NCI-H526 (cell line): ENCODE results near the gene UBL4A.

ENCODE experiments used
- DNase-seq, 2 experiments: peaks; one replicate each; lab custom pipeline; 2025; lab: John Stamatoyannopoulos, UW

Gene UBL4A

DNA sequence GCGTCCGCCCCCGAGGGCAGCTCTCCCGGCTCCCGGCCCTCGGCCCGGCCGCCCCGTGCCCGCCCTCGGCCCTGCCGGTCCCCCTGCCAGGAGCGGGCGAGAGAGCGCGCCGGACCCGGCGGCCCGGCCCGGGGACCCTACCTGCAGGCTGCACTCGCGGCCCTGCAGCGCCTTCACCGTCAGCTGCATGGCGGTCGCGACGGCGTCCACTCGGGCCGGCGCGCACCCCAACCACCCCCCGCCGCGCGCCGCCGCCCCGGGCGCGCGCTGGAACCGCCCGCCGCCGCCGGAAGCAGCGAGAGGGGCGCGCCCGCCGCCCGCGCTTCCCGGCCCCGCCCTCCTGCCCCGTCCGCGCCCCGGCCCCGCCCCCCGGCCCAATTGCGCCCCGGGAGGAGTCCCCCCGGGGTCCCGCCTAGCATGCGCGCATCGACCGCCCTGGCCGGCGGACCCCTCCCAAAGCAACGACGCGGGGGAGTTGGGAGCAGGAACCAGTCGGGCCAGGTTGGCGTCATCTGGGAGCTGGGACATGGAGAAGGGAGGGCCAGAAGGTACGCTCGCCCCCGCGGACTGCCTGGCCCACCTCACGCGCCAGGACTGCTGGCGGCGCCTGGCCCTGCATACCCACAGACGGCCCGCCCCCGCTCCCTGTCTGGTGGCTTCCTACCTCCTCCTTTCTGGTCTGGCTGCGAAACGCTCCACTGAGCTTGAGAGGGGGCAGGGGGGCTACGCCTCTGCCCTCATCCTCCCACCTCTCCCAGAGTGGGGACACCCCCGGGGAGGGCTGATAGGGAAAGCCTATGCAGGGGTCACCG, at the start of gene UBL4A:
TSS of gene UBL4A (minus strand) at position 220 of the 812 bp plus-strand sequence. CDS start at position 189, 31 bp downstream.
- peak; percentile 77 to 92 for DNase-seq

DNA sequence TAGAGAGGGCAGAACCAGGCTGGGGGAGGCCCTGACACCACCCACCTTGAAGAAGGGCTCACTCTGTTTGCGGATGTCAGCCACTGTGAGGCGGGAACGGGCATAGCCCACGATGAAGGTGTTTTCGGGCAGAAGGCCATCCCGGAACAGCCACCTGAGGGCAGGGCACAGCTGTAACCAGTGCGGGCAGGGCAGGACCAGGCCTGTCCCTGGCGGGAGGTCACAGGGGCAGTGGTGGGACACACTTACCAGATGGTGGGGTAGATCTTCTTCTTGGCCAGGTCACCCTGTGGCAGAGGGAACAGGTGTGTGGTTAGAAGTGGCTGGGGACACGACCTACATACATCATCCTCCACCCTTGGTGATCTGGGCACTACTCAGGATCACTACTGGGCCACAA, 49.5 kb upstream of the UBL4A start:
- no peak for DNase-seq

DNA sequence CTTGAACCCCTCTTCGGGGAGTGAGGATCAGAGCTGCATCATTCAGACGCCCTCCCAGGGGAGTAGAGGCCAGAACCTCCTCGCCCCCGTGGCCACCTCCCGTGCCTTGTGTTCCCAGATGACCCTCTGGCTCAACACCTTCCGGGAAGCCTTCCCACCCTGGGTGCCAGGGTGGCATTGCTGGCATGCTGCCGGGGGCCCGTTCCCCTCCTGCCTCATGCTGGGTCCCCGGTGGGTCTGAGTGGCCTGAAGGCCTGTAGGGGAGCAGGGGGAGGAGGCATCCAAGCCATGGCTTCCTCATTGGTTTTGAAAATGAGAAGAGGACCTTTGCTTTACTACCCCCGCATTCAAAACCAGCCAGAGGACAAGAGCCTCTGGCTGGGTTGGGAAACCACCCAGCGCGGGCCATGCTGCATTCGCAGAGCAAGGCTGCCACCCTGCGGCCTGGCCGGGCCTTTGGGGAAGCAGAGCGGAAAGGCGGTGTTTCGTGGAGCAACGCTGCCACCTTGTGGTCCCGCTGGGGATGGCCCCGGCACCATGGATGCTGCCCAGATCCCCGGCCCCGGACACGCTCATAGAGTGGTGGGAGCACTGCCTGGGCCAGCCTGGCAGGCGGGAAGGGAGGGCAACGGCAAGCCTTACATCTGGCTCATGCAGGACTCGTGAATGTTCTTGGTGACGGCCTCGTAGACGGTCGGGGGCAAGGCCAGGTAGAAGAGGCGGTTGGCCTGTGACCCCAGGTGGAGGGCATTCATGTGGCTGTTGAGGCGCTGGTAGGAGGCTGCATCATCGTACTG, 48.3 kb upstream of the UBL4A start:
- DNase-seq: peak; percentile 74 to 95

DNA sequence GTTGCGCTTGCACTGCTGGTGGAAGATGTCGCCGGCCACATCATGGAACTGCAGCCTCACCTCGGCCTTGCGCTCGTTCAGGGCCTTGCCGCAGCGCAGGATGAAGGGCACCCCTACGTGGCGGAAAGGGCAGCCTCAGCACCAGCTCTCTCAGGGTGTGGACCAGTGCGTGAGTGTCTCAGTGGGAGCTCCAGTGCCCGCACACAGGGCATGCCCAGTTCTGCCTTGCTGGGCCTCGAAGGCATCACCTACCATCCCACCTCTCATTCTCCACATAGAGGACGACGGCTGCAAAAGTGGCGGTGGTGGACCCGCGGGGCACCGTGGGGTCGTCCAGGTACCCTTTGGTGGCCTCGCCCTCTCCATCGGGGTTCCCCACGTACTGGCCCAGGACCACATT, 46.3 kb upstream of the UBL4A start:
- no peak for DNase-seq

DNA sequence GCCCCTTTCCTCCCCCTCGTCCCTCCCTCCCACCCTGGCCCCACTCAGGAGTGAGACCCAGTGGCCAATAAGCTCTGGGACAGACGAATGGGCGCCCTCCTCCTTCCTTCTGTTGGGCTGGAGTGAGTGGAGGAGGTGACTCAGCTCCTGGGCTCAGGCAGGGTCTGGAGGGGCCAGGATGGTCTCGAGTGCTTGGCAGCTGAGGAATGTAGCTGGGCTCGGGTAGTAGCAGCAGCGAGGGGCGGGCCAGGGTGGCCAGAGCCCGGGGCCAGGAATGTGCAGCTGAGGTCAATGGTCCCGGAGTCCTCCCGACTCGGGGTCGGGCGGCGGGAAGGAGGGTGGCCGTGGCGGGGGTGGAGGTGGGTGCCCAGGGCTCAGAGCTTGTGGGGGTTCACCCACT, 45.2 kb upstream of the UBL4A start:
- DNase-seq: no peak

DNA sequence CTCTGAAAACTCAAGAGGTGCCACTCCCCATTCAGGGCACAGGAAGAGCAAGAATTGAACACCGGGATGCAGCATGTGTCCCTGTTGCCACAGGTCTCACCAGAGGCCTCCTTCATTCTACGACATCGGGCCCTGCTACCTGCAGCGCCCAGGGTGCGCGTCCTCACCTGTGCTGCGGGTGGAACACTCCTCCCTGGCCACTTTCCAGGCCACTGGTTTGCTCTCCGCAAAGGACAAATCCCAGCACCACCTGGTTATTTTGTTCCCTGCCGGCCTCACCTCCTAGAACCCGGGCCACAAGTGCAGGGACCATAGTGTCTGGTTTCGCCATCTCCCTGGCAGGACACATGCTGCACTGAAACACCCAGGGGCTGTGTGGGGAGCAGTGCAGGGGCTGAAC, 43.9 kb upstream of the UBL4A start:
- DNase-seq: no peak

DNA sequence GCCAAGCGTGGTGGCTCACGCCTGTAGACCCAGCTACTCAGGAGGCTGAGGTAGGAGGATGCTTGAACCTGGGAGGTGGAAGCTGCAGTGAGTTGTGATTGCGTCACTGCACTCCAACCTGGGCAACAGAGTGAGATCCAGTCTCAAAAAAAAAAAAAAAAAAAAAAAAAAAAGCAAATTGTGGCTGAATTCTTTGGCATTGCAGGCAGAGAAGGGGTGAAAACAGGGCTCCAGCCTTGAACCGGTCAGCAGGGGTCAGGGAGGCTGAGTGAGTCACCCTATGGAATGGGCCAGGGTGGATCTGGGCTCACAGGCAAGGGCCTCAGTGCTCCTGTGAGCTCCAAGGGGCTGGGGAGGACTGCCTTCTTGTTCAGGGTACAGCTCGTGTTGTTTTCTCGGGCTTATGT, 42.8 kb upstream of the UBL4A start:
- DNase-seq: no peak

DNA sequence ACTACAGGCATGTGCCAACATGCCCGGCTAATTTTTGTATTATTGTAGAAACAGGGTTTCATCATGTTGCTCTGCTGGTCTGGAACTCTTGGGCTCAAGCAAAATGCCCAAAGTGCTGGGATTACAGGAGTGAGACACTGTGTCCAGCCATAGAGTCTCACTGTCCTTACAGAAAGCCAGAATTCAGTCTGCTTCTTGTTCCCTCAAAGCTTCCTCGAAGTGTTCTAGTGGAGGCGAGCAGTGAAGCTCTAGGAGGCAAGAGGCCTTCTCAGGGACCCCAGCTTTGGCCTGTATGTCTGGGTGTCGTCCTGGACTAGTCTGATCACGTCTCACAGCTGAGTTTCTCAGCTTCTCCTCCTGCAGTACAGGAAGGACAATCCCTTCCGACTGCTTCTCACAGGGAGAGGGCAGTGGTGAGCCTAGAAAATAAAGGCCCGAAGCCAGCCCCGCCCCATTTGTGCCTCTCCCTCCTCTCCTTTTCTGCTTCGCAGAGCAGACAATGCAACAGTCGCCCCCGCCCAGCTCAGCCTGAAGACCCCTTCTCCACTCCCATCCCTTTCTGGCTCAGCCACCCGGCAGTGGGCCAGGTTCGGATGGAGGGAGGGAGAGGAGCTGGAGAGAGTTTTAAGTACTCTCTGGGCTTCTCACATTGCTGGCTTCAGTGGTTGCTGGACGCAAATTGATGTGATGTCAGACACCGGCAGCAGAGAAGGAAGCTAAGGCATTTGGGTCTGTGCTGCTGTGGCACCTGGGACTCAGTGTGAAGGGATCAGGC, 40.7 kb upstream of the UBL4A start:
- peak; percentile 75 to 93 for DNase-seq

DNA sequence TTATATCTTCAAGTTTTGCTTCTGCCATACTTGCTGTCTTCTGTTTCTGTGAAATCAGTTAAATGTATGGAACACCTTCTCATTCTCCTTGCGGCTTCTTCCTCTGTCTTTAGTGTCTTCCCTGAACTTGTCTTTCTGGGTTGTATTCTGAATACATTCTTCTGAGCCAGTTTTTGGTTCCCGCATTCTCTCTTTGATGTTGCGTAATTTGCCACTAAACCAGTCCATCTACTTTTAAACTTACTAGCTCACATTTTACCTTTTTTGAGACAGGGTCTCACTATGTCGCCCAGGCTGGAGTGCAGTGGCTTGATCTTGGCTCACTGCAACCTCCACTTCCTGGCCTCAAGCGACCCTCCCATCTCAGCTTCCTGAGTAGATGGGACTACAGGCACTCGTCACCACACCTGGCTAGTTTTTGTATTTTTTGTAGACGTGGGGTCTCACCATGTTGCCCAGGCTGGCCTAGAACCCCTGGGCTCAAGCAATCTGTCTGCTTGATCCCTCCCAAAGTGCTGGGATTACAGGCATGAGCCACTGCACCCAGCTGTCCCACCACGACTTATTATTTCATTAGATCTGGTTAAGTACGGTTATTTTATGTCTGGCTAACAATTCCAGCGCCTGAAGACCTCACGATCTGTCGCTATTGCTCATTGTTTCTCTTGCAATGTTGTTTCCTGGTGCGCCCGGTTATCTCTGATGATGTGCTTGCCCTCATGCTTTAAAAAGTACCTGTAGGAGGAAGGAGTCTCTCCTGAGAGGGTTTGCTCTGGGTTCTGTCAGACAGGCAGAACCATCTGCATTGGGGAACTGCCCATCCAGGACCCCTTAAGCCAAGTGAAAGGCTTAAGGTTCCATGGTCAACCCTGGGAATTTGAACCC, 39.4 kb upstream of the UBL4A start:
- no peak for DNase-seq

DNA sequence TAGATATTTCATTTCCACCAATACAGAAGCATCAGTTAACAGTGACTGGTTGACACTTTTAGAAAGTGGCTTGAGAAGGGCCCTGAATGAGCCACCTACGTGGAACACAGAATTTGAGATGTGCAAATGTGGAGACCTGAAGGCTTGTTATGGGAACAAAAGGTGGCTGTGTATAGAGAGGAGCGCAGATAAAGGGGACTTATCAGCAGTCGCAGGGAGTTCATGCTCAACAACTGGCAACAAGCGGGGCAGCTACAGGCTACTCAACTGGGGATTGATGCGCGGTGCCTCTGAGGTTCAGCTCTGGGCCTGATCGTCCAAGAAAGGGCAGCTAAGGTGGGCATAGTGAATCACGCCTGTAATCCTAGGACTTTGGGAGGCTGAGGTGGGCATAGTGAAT, 33.0 kb upstream of the UBL4A start:
- DNase-seq: no peak

DNA sequence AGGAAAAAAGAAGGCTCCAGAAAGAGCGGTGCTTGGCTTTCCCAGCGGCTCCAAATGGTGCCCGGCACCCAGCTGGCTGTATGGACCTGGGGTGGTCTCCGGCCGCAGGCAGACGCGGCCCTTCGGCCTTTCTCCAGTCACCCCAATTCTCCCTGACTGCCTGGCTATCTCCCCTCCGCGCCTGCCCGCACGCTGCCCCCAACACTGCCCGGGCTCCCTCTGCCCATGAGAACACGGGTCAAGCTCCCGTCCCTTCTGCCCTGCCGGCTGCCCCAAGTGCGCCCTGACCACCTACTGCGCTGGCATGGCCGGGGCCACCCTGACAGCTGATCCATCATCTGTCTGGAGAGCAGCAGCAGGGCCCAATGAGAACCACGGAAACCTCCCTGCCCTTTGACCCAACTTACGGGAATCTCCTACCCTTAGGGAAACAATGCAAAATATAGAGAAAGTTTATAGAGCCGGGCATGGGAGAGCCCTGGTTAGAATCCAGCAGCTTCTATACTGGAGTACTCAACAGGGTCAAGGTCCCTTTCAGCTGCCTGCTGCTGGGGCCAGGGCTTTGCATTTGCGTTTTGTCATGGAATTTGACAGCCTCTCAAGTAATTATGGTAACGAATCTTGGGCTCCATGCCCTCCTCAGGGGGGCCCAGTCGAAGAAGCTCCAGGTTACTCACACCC, 30.8 kb upstream of the UBL4A start:
- peak in 1 of 2 experiments; percentile 26 for DNase-seq

DNA sequence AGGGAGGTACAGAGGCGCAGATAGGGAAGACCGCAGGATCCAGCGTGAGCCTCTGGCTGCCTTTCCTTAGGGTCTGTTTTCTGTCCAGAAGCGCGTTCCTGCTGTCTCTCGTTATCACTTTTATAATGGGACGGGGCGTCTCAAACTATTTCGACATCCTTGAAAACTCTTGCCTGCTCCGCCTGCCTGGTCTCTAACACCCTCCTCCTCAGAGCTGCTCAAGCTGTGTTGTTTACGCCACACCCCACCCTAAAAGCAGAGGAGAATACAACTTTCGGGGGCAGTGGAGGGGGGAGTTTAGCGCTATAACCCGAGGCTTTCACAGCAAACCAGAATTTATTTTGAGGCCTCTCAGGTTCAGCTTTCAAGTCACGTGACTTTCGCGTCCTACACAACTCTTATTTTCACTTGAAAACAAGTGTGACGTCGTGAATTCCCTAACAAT, 30.3 kb upstream of the UBL4A start:
- DNase-seq: no peak

DNA sequence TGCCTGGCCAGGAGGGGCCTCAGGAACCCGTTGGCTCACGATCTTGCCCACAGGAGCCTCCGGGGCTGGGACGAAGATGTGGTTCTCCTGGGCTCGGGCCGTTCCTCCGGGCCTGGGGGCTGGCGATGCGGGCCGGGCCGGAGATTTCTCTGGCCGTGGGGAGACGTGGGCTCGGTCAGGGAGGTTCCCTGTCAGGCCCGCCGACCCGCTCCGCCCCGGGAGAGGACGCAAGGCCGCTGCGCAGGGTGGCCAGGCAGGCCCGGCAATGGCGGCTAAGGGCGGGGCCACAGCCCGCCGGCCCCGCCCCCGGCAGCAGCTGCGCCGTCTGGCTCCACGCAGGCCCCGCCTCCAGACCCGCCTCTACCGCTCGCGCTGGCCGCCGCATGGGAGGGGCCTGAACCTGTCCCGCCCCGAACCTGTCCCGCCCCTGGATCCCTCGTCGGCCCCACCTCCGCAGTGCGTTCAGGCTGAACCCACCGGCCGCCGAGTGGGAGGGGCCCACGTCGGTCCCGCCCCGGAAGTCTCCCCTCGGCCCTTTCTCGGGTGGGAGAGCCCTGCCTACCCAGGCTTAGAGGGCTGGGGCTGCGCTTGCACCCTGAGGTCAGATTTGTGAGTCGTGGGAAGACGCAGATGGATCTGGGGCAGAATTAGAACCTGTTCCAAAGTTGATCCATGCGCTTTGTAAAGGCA, 29.7 kb upstream of the UBL4A start, which contains the start of gene FAM3A:
TSS of gene FAM3A (minus strand) at position 267 of the 690 bp plus-strand sequence. CDS start 460 bp downstream, outside the sequence.
- DNase-seq: peak; percentile 73 to 98

DNA sequence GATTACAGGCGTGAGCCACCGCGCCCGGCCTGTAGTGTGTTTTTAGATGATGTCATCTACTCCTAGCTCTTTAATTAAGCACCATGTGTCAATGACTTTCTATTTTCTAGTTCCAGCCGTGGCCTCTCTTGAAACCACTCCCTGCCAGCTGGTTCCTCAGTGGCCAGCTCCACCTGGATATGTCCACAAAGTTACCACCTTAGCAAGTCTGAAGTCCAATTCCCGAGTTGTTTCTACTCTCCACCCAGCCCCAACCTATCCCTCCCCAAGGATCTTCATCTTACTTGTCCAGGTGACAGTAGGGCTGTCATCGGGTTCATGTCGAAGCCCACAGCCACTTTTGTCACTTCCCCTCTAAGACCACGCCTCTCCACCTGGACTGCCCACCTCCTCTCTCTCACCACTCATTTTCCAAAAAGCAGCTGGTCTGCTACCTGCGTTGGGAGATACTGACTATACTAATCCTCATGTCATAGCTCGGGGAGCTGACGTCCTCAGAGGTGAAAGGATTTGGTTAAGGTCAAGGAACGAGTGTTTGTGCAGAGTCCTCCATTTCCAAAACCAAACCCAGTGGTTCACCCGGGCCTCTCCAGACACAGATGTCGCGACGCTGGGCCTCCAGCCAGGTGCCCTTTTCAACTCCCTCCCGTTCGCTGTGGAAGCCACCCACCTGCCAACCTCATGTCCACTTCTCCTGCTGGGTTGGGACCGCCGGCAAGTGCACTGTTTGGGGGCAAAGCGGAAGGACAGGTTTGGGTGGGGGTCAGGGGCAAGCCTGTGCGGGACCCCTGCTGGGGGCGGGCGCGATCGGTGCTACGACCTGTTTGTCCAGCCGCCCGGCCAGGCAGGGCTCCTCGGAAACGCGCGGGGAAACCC, 28.9 kb upstream of the UBL4A start:
- DNase-seq: peak in 1 of 2 experiments; percentile 16

DNA sequence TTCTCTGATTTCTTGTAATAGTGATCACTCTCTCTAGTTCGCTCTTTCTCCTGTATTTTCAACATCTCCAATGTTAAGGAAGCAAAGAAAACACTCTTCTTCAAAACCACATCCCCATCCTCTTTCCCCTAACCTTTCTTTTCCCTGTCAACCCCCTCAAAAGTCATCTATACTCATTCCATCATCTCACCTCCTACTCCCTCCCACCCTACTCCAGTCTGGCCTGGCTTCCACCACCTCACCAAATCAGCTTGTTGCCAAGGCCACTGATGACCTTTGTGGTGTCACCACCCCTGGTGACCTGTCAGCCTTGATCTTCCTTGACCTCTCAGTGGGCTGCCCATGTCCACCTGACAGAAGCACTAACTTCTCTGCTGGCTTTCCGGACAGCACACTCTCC, 27.3 kb upstream of the UBL4A start:
- no peak for DNase-seq

DNA sequence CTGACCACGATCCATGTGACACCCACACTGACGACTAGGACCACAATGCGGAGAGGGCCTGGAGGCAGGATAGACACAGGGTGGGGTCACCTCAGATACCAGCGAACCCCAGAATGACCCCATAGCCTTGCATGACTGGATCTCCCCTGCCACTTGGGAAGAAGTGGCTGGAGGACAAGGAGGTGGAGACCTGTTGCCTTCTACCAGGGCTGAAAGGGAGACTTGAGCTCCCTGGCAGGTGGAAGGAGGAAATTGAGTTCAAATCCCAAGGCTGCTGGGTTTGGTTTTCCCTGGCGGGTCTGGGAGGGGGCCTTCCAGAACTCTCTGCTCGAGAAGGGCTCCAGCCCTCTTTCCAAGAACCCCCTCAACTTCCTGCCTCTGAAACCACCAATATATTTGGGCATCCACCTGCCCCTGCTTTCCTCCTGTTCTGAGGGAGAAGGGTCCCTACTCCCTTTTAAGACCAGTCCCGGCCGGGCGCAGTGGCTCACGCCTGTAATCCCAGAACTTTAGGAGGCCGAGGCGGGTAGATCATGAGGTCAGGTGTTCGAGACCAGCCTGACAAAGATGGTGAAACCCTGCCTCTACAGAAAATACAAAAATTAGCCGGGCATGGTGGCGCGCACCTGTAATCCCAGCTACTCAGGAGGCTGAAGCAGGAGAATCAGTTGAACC, 26.6 kb upstream of the UBL4A start:
- no peak for DNase-seq

DNA sequence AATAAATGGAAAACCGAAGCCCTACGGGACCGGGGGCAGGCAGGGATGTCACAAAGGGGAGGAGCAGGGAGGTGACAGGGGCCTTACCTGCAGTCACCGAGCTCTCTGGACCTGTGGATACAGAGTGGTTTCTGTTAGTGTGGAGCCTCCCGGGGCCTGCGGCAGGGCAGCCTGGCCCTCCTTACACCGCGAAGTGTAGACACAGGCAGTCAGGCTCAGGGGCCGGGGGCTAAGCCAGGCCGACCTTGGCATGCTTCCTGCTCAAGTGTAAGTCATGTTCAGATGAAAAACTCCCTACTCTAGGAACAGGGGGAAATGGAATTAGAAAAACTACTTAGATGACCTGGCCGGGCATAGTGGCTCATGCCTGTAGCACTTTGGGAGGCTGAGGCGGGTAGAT, 25.3 kb upstream of the UBL4A start:
- DNase-seq: no peak

DNA sequence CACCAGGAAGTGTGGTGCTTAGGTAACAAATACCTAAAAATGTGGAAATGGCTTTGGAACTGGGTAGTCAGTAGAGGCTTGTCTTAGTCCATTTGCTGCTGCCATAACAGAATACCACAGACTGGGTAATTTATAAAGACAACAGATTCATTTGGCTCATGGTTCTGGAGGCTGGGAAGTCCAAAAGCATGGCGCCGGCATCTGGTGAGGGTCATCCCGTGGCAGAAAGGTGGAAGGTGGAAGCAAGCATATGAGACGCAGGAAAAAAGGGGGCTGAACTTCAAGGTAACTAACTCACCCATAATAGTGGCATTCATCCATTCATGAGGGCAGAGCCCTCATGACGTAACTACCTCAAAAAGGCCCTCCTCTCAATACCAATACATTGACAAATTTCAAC, 23.0 kb upstream of the UBL4A start:
- no peak for DNase-seq

DNA sequence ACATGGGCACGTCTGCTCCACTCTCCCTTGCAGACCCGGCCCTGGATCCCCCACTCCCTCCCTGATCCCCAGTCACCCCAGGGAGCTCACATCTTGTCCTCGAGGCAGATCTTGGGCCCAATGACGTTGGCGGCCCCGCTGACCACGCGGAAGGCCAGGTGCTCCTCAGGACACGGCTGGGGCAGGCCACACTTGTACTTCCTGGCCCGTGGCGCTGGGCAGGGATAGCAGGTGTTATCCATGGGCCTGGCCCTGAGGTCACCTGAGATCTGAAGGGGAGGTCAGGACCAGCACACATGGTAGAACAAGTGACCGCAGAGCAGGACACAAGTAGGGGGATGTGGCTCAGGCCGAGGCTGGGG, 21.9 kb upstream of the UBL4A start:
- DNase-seq: no peak
